Mucosa of gallbladder (tissue), 1 donor: ENCODE data around the gene DDX1. TPM values are rescaled to one million over a fixed set of nuclear protein-coding genes. Genes with fewer than 3 reads are reported as not detected.

Source experiments
- DNase-seq: peaks from one replicate; pipeline ENCODE4 v3.0.0-alpha.2; 2020; ENCODE audit warnings: low spot score
- total RNA-seq: library from RNA; stranded (reverse); gene quantifications from one replicate; pipeline ENCODE4 v1.2.1, GENCODE V29; 2021
- donor health status: DM: no; HTN: no; CAD: no.

Gene DDX1
- total RNA-seq, 1 donor from 2014 or later, result 69.1 TPM

DNA sequence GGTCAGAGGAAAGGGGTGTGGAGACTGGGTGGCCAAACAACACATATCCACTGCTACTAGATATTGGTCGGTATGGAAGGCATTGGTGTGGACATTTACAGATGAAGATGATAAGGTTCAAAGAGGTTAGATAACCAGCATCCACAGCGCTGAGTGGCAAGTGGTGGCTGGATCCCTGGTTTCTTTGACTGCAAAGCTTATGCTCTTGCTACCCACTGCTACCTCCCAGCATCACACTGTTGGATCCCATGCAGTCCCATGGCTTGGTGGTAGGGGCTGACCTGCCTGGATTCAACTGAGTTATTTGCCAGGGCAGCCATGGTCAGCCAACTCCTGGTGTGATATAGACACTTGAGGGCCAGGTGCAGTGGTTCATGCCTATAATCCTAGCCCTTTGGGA lies 53.6 kb downstream of the DDX1 start:
- DNase-seq, result no peak

DNA sequence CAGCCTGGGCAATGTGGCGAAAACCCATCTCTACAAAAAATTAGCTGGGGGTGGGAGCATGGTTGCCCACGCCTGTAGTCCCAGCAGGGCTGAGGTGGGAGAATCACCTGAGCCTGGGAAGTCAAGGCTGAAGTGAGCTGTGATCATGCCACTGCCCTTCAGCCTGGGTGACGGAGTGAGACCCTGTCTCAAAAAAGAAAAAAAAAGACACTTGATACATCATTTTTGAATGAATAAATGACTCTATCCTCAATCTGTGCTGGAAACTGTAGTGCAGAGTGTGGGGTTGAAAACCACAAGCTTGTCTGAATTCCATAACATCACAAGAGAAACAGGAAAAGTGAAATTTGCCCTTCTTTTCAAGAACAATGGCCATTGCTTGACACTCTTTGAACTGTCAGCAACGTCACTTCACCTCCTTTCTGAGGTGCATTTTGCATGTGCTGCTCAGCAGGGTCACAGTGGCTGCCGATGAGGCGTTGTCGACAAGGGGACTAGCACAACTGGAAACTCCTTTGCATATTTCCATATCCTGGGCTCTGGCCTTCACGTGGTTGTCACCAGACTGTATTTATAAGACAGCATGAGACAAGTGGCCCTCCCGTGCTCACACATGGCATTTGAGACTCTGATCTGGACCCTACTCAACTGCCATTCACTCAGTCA lies 54.2 kb downstream of the DDX1 start:
- DNase-seq, result no peak

DNA sequence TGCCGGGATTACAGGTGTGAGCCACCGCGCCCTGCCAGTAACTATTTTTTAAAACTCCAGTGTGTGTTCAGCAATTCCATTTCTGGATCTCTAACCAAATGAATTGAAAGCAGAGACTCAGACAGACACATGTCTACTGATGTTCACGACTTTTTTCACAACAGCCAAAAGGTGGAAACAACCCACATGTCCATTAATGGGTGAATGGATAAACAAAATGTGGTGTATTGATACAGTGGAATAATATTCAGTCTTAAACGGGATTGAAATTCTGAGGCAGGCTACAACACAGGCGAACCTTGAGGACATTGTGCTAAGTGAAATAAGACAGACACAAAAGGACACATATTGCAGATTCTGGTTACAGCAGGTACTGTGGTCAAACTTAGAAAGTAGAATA lies 55.0 kb downstream of the DDX1 start:
- DNase-seq, result no peak

DNA sequence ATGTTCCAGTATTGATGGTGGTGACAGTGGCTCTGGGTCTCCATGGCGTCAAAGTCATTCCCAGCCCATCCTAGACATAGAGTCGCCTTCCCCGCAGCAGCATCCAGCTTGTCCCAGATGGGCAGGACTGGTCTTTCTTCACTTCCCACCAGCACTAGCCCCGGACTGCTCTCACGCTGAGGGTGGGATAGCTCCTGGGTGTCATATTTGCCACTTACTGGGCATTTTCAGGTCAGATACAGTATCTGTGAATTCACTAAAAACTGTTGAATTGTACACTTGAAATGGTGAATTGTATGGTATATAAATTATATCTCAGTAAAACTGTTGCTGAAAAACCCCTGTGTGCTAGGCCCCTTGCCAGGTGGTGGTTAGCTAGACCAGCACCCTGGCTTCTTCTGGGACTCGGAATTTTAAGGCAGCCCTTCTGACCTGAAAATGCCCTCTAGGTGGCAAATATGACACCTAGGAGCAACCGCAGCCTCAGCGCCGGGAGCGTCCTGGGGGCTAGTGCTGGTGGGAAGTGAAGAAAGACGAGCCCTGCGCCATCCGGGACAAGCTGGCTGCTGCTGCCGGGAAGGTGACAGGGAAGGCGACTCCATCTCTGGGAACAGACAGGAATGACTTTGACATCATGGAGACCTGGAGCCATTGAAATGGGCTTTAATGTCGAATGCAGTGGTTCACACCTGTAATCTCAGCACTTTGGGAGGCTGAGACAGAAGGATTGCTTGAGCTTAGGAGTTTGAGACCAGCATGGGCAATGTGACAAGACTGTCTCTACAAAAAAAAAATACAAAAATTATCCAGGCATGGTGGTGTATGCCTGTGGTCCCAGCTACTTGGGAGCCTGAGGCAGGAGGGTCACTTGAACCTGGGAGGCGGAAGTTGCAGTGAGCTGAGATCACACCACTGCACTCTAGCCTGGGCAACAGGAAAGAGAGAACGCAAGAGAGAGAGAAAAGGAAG lies 56.2 kb downstream of the DDX1 start:
- DNase-seq, result no peak

DNA sequence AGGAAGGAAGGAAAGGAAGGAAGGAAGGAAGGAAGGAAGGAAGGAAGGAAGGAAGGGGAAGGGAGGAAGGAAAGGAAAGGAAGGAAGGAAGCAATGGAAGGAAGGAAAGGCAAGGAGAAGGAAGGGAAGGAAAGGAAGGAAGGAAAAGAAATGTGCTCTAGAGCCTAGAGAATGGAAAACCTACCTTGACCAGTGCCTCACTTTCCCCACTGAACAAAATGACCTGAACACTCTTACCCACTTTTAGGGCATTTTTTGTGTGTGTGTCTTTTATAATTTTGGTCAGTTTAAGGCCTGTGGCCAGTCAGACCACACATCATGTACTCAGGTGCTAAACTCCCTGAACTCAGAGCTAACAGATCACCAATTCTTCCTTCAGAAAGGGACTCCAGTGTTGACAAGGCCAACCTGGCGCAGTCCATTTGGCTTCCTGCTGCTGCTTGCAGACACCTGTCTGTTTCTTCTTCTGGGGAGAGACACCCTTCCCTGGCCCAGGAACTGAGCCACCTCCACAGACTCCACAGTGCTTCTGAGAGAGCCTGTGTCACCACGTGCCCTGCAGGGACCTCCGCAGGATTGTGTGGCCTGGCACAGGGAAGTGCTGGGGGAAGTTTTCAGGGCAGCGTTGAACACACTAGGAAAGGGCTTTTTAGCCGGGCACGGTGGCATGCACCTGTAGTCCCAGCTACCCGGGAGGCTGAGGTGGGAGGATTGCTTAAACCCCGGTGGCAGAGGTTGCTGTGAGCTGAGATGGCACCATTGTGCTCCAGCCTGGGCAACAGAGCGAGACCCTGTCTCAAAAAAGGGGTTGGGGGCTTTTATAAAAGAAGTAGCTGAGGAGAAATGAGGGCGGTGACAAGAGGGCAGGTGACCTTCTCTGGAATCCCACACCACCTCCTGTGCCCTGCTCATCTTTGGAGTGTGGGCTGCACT lies 57.2 kb downstream of the DDX1 start:
- no peak for DNase-seq

DNA sequence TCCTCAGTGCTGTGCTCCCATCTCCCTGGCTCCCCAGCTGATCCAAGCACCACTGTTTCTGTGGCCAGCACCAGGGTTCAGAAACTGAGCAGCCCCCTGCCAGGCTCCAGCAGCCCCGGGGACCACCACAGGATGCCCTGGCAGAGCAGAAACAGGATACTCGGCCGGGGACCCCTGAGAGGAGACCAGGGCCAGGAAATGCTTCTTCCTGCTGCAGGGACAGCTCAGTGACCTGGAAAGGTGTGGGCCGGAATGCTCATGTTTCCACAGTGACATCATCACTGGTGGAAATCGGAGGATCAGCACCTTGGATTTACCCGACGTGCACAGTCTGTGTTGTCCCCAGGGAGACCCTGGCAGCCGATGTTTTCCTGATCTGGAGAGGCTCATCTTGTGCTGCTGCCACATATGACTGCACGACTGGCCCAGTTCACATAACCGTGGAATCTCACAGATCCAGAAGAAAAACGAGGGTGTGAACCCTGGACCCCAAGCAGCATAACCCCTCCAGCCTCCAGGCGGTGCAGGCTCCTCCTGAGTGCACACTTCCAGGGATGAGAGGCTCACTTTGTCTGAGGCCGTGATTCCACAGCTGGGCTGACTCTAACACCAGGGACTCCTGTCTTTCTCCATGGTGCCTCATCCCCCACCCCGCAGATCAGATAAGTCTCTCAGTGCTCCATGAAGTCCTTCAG lies 58.0 kb downstream of the DDX1 start:
- no peak for DNase-seq

DNA sequence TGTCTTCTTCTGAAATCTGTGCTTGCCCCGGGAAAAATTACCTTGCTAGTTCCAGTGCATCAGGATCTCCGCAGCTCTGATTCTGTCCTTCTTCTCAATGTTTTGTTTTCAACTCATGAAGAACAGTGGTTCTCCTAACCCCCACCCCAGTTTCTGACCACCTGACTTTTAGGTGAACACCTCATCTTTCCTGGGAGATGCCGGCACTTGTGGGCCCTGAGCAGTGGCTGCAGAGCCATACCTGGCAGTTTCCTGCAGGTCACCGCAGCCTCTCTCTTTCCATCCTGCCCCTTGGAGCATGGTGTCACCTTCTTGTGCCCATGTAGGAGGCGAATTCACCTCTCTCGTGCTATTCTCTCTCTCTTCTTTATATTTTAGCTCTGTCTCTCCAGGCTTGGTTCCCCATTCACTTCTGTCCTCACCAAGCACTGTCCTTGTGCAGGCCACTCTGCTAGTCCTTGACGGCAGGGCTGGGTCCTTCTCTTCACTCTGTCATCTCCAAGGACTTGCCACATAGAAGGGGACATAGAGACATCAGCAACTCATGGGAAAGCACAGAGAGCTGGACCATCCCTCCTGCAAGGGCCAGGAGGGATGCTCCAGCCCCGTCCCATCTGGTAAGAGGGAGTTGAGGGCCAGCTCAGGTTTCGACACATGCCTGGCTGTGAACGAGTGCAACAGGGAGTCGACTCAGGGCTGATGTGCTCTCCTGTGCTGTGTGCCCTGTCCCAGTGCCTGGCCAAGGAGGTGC lies 59.1 kb downstream of the DDX1 start:
- no peak for DNase-seq

DNA sequence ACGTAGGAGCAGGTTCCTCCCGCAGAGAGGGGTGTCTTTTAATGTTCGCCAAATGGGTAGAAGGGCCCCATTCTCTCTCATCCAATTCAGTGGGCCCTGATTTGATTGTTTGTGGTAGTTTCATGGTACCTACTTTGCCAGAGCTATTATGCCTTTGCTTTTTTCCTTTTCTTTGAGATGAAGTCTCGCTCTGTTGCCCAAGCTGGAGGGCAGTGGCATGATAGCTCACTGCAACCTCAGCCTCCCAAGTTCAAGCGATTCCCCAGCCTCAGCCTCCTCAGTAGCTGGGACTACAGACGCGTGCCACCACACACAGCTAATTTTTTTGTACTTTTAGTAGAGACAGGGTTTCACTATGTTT lies 59.7 kb downstream of the DDX1 start:
- DNase-seq, result no peak

DNA sequence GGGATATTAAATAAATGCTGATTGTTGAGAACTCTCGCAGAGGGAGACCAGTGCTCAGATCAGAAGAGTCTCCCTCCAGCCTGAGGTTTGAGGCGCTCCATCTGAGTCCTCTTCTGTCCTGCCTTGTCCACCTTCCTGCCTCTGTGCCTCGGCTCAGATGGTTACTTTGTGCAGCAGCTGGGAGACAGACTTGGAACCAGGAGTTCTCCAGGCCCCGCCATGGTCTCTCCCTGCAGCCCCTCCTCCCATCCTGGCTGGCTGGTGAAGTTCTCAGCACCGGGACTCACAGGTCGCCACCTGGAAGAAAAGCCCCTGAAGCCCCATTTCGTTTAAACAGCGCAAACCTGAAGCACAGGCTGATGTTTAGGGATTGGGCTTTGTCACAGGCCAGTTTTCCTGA lies 60.6 kb downstream of the DDX1 start:
- DNase-seq, result no peak

DNA sequence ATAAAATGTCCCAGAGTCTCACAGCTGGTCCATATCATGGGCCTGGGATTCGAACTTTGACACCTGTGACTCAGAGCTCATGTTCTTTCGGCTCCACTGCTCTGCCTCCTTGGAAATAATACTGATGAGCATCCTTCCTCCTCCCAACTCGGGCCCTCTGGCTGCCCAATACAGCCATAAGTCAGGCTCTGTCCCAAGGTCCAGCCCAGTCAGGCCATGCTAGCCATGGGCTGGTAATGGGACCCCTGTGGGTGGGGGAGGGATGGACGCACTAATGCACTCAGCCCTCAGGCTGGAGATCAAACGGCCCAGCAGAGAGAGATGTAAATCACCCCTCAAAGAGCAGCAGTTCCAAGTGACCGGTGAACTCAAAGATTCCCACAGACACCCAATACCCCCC lies 61.1 kb downstream of the DDX1 start:
- DNase-seq, result no peak

DNA sequence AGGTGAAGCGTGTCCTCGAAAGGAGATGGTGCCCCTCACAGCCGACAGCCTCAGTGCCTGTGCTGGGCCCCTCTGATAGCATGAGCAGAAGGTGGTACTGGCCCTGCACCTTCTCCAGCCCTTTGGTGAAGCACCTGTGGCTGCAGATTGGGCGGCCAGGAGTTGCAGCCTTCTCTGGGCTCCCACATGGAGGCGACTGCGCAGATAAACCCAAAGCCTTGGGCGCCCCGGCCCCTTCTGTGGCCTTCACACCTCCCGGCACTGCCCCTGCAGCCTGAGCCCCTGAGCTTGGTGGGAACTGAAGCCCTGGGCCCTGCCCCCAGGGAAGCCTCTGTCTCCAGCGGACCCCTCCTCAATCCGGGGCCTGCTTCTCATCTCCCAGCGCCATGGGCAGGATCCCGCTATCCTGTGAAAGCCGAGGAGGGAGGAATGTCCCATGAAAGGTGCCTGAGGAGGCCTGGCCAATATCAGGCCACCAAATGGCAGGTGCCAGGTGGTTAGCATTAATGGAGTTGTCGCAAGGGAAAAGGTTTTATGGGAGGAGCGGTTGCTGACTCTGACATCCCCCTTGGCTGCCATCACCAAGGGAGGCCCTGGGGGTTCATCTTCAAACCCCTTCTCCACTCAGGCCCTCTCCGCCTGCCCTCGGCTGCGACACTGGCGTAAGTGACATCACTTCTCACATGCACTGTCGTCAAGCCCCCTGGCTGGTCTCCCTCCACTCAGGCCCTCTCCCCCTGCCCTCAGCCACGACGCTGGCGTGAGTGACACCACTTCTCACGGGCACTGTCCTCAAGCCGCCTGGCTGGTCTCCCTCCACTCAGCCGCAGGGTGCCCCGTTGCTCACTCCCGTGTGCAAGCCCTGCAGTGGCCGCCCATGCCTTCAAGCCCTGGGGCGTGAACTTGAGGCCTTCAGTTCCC lies 62.4 kb downstream of the DDX1 start:
- no peak for DNase-seq

DNA sequence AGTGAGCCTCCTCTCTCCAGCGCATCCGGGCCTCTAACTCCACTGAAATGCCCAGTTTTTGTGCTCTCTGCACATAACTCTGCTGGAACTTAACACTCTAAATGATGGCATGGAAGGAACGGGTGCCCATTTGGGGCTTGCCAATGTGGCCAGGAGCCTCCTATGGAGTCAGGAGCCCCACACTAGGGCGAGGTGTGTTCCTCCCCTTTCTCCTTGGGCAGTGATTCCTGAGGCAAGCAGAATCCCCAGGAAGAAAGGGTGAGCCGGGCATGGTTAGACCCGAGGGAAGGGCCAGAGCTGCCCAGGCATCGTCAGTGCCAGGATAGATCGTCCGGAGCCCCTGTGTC lies 63.0 kb downstream of the DDX1 start:
- no peak for DNase-seq

DNA sequence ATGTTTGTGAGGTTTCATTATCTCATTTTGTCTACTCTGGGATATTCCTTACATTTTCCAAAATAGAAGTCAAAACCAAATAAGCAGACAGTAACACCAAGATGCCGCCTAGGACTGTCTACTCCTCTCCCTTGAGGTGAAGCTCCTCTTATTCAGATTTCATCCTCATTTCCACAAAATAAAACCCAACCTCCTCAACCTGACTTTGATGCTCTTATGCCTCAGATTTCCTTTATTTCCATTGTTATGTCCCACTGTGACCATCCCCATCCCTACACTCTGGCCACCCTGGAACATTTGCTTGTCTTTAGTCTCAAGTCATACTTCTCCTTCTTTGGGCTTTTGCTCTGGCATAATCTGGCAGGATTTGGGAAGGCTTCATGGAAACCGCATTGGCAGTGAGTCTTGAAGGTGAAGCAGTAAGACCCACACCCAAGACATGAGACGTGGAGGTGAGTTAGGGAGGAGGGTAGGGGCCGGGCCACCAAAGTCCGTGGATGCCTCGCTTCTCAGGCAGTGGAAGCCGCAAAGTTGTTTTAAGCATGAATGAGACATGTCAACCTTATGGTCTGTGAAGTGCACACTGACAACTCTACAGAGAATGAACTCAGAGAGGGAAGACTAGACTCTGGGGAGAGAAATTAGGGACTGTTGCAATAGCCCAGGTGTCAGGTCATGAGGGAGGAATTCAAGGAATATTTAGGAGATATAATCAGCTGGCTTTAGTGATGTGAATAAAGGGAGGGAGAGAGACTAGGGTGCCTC lies 63.6 kb downstream of the DDX1 start:
- no peak for DNase-seq

DNA sequence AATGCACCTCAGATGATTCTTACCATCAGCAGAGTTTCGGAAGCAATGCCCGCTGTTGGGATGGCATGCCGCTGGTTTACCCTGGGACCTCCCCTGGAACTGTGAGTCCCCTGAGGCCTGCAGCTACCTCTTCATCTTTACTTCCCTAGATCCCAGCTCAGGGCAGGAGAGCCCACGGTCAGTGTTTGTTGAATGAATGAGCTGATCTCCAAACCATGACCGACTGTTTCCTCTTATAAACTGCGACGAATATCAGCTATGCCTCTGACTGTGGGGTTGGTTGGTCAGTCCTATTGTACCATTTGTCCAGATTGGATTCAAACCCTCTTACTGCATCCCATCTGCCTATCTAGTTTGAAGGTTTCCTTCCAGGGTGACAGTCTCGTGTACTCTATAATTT lies 64.4 kb downstream of the DDX1 start:
- DNase-seq, result no peak

DNA sequence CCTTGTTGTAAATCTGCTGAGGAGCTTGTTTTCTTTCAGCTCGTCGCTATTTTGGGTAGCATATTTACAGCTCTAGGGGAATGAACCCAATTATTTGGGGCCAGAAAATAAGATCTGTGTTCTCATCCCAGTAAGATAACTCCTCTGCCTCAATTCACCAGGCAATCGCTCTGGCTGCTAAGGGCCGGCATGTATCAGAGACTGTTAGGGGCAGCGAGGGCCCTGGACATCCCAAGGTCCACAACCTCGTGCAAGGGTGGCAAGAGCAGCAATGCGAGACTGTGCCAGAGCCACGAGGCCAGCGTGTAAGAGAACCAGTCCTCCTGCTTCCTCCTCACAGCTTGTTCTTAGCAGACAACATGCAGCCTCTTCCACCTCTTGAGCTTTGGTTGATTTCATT lies 66.1 kb downstream of the DDX1 start:
- DNase-seq, result no peak

DNA sequence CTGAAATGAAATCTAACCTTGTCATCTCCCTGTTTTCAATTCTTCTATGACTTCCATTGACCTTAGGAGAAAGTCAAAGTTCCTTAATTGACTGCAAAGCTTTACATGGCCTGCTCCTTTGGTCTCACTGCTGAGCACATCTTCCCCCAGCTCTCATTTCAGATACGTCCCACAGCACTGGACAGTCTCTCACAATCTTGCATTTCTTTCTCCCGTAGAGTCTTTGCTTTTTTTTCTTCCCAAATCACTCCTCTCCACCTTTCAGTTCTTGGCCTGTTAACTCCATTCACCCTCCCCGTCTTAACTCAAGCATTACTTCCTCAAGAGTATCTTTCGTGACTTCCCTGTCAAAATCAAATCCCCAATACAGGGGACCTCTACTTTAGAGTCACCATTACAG lies 67.2 kb downstream of the DDX1 start:
- DNase-seq, result no peak

DNA sequence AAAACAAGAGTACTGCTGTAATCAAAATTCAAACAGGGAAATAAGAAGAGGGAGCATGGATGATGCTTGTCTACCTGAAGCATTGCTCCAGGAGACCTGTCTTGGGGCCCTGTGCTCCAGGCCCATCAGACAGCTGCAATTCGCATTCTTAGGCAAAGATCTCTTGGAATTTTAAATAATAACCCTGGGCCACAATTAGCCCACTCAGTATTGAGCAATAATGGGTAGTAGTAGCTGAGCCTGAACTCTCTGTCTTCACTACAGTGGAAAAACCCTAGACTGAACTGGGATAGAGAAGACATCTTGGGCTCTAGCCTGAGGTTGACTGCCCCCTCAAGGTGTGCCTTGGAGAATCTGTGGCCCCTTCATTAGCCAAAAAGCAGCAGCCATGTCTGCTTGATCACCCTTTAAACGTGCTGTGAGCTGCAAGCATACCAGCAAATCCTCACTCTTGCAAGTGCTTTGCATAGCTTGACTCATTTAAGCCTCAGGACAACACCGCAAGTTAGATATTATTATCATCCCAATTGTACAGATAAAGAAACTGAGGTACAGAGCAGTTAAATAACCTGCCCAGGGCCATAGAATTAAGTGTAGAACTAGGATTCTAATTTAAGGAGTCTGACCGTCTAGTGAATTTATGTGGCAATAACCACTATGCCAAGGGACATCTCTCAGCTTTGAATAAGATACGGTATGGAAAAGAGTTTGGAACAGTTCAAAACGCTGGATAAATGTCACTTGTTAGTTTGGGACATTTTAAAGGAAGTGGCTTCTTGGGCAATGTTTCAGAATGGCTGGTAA lies 69.0 kb downstream of the DDX1 start:
- no peak for DNase-seq

DNA sequence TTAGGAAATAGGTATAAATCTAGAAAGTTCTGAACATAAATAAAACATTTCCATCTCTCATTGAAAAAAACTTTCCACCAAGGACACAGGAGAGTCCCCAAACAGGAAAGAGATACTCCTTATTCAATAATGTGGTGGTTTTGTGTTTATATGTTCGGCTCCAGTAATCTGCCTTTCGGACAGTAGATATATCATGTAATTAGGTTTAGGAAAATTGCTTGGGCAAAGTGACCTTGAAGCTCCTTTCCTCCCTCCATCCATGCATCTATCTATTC lies 69.6 kb downstream of the DDX1 start:
- DNase-seq, result no peak

DNA sequence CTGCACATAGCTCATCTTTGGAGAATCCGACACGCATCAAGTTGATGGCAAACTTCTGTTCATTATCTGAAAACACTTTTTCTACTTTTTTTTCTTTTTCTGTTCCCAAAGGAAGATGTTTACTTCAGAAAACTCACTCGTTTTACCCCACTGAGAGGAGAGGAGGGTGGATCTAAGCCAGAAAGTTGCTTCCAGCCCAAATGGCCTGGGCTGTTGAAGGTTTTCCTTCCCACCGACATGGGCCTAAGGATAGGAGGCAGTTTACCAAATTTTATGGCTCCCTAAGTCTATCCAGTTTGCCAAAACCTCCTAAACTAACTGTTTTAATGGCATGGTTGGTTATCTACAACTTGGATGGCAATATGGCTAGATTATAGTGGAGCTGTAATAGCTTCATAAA lies 70.4 kb downstream of the DDX1 start:
- DNase-seq, result no peak
